Fibroblast of lung (primary cell): ENCODE data around the gene FARP1.

Experiments used
- CTCF ChIP-seq, 2 donors: IDR thresholded peaks in 1 of 2; conservative IDR thresholded peaks in 1 of 2; 1 replicate in 1 of 2; 2 replicates in 1 of 2; pipeline ENCODE4 v1.5.1; 2011 to 2012; ENCODE audit warnings: low read length in 2 of 2, control low read depth in 1 of 2, inconsistent platforms in 1 of 2, low read depth in 1 of 2, mild to moderate bottlenecking in 1 of 2
- EZH2 ChIP-seq: IDR thresholded peaks from 2 replicates; pipeline ENCODE4 v1.5.1; 2012; ENCODE audit warnings: low read length, control low read depth, mild to moderate bottlenecking; ENCODE audit errors: missing control alignments

- TF ChIP-seq CTCF (conservative IDR thresholded peaks at IDR 0.05 in 1 of 2, IDR thresholded peaks at IDR 0.05 in 1 of 2; ENCODE audit: low read depth in 1 of 2, low read length in 2 of 2) (no peak), EZH2 (no peak)
These were observed 241.8 kb downstream of the FARP1 start for GRCh38 chr13:98384739-98385138.
